GM04503 (cell line): ENCODE results near the gene INO80C.
"Not testable (repeated sequence)": the region's sequence is repeated elsewhere in the genome, so short reads cannot be mapped to it uniquely, and the experiment has no call there.

ENCODE experiments used
- DNase-seq: peaks from one replicate; pipeline ENCODE4 v3.0.0-alpha.2; 2012; ENCODE audit warnings: low read depth

INO80C gene

DNA sequence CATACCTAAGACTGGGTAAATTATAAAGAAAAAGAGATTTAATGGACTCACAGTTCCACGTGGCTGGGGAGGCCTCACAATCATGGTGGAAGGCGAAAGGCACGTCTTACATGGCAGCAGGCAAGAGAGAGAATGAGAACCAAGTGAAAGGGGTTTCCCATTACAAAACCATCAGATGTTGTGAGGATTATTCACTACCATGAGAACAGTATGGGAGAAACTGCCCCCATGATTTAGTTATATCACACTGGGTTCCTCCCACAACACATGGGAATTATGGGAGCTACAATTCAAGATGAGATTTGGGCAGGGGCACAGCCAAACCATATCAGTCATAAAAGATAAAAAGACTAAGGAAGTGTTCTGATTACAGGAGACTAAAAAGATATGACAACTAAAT is 8.5 kb downstream of the INO80C start:
- DNase-seq, result not testable (repeated sequence)

DNA sequence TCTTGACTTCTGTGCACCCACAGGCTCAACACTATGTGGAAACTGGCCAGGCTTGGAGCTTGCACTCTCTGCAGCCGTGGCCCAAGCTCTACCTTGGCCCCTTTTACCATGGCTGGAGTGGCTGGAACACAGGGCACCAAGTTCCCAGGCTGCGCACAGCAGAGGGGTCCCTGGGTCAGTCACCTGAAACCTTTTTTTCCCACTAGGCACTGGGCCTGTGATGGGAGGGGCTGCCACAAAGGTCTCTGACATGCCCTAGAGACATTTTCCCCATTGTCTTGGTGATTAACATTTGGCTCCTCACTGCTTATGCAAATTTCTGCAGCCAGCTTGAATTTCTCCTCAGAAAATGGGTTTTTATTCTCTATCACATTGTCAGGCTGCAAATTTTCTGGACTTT is 9.4 kb downstream of the INO80C start:
- DNase-seq, result not testable (repeated sequence)

DNA sequence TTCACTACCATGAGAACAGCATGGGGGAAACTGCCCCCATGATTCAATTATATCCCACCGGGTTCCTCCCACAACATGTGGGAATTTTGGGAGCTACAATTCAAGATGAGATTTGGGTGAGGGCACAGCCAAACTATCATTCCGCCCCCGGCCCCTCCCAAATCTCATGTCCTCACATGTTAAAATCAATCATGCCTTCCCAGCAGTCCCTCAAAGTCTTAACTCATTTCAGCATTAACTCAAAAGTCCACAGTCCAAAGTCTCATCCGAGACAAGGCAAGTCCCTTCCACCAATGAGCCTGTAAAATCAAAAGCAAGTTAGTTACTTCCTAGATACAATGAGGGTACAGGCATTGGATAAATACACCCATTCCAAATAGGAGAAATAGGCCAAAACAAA is 10.2 kb downstream of the INO80C start:
- not testable (repeated sequence) for DNase-seq

DNA sequence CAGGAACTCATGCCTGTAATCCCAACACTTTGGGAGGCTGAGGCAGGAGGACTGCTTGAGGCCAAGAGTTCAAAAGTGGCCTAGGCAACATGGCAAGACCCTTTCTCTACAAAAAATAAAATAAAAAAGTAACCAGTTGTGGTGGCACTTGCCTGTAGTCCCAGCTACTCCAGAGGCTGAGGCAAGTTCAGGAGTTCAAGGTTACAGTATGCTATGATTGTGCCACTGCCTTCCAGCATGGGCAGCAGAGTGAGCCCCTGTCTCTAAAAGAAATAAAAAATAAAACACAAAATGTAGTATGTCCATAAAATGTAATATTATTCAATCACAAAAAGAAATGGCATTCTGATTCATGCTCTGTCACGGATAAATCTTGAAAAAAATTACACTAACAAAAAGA is 11.9 kb downstream of the INO80C start:
- no peak for DNase-seq

DNA sequence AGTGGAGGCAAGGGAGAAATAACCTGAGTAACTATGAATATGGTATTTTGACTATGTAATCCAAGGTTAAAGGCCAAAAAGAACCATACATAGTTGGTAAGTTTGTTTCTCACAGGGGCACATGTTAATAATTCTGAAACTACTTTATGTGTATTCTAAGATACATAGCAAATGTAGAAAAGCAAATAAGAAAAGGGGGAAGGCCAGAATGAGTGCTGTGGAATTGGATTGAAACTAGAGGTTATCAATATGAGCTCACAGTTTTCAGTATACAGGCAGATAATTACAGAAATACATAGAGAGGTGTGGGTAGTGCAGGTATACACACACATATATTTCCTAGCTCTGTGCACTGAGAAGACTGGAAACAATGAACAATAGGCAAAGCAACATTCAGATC is 13.7 kb downstream of the INO80C start:
- no peak for DNase-seq

DNA sequence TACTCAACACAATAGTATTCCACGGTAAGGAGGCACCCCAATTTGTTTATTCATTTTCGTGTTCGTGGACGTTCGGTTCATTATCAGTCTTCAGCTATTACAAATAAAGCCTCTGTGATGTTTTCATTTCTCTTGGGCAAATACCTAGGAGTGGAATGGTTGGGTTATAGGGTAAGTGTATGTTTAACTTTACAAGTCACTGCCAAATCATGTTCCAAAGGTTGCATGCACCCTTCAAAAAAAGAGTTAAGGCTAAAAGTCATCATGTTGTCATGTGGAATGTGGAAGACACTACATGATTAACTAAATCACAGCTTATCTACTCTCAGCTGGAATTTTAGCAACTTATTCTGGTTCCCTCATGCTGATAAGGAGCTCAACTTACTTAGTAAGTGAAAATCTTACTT is 15.8 kb downstream of the INO80C start:
- DNase-seq, result no peak

DNA sequence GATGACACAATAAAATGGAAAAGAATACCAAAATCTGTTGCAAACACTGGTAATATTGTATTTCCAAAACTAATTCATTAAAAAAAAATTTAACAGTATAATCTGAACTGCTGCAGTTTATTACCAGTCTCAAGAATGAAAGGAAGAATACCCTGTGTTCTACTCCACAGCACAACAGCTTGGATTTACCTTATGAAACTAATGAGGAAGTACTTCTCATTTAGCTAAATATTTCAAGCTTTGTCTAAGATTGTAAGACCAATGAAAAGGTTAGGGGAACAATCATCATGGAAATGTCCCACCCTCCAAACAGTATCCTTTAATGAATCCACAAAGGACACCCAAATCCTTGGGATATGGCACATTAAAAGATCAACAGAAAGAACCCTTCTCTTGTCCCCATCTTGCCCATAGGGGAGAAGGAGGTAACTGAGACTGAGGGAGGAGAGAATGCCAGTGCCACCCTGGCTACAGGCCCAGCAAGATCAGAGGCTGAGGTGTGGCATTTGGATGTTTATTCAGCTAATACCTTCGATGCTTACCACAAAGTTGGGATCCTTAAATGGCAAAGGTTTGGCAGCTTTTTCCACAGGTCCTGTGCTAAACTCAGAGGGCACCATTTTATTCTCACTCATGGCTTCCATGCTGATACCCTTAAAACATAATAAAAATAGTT is 17.7 kb downstream of the INO80C start:
- no peak for DNase-seq

DNA sequence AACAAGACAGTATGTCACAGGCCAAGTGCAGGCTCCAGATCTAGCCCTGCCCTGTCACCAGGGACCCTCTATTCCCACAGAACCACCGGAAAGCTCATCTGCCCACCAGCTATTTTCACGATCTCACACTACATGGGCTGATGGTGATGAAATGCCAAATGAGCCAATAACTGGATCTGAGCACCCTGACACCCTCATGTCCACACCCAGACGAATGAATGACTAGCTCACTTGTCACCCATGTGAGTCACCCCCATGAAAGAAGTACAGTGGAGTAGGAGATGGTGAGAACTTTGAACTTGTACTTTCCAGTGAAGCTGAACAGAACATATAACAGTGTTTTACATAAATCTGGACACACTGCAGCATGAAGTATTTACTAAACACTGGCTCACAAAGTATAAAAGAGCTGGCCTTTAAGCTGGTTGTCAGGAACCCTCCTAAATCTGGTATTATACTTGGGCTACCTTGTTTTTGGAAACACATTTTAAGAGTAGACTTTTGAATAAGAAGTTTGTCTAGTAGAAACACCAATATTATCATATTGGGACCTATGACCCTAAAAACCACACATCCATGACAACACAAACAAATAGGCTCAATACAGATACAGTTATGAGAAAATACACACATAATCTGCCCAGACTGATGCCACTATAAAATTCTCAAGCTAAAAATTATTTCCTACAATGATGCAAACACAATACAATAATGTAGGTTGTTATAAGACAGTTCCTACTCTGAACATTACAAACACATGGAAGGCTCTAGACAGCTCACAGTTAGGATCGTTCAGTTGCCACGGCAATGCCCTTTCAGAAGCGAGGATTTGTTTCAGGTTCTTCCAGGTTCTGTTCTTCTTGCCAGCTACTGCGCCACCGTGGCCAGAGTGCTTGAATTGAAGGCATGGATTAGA is 19.0 kb downstream of the INO80C start:
- DNase-seq, result peak; percentile 62

DNA sequence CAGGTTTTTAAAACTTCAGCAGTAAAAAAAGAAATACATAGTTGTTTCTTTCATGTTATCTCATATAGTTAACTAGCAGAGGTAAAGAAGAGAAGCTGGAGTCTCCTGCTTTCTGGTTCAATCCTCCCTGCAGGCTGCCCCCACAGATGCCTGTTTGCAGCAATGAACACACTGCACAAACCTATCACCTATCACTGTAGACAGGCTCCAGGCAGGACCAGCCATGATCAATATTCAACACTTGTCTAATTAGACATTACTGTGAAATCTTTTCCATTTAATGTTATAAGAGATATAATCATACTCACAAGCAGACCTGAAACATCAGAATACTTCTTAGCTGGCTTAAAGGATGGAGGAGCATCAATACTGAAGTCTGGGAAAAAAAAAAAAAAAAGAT is 19.8 kb downstream of the INO80C start:
- no peak for DNase-seq

DNA sequence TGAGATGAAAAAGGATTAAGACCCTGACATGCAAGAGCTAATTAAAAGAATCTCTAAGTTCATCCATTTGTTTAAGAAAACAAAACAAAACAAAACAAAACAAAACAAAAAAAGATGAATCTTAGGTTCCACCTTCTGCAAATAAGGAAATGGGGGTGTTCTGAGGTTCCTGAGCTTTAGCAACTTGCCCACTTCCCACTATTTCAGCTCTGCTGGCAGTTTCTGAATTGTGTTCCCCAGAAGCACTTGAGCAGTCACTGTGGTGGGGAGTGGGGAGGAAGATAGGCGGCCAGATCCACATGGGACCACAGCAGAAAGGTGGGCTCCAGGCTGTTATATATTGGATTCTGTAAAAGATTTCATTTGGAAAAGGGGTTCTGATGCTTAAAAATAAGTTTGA is 20.3 kb downstream of the INO80C start:
- DNase-seq, result no peak

DNA sequence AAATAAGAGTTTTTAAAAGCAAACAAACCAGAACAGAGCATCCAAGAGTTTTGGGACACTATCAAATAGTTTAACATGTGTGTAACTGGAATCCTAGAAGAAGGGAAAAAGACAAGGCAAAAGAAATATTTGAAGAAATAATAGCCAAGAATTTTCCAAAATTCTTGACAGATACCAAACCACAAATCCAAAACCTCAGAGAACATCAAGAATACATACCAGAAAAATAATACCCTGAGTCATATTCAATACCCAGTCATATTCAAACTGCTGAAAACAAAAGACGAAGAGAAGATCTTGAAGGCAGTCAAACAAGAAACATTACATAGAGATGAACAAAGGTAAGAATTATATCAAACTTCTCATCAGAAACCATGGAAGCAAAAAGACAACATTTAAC is 22.9 kb downstream of the INO80C start:
- DNase-seq, result no peak

DNA sequence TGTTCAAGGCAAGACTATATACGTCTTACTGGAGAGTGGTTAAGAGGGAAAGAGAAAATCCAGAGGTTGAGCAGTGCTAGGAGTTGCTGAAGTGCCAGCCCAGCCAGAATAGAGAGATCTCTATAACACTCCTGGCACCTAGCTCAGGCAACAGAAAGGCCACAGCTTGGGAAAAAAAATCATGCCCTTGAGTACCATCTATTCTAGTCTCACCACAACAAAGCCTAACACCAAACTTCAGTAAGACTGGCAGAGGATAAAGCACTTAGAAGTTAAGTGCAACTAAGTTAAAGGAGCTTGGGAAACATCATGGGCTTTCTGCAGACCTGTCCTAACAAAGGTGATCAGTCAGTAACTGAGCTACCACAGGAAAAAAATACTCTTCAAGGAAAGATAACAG is 24.2 kb downstream of the INO80C start:
- DNase-seq, result no peak

DNA sequence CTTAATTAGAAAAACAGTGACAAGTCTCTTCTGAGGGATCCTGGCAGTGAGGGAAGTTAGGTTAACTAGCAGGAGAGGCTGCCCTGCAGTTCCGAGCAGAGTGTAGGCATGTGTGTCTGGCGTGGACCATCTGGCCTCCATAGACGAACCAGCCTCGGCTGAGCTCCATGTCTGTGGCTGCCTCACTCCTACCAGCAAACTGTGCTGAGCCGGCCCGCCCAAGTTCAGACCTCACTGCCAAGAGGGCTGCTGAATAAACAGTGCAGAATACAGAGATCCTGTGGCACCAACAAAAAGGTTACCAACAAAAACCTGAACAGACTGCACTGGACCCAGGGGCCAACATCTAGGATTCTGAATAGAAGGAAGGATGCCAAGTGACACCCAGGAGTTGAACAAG is 27.3 kb downstream of the INO80C start:
- no peak for DNase-seq

DNA sequence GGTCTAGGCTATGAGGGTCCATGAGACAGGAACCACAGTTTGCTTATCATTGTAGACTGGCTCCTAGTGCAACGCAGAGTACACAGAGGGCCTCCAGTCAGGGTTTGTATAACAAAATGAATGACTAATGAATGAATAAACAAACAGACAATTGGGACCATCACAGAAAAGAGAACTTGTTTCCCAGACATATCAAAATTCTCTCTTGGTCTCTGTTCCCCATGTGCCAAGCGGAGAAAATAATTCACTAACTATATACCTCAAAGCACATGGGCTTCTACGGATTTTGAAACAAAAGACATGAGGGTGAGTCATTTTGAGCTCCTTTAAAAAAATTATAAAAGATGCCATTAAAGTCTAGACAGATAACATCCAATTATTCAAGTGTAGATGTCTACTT is 28.0 kb downstream of the INO80C start:
- no peak for DNase-seq

DNA sequence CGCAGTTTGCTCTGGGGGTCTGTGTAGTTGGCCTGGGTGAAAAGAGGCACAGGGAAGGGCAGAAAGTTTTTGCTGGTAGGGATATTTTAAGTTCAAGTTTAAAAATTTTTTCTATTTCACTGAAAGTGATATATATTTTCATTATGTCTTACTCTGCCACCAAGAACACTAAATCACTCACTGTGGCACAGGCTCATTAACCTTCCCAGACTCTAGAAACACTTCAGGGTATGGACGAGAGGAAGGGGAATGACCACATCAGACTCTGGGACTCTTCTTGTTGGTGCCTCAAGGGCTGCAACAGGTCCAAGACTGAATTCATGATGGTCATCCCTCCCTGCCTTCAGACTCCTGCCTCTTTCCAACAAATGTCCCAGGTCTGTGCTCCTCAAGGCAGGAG is 29.0 kb downstream of the INO80C start:
- DNase-seq, result no peak

DNA sequence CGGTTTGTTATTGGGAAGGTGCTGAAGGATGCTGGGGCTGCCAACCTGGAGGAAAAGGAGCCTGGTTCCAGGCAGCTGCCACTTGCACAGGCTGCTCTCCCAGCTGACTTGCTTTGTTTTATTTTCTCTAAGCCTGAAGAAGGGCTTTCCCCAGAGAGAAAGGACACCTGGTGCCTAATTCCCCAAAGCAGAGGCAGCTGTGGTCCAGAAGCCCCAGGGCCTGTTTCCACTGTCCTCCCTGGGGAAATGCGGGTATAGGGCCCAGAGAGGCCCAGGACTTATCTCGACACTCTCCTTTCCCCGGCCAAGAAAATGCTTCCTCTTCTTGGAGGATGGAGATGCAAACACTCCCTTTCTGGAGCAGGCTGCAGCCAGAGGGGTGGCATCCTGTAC is 30.1 kb downstream of the INO80C start:
- no peak for DNase-seq

DNA sequence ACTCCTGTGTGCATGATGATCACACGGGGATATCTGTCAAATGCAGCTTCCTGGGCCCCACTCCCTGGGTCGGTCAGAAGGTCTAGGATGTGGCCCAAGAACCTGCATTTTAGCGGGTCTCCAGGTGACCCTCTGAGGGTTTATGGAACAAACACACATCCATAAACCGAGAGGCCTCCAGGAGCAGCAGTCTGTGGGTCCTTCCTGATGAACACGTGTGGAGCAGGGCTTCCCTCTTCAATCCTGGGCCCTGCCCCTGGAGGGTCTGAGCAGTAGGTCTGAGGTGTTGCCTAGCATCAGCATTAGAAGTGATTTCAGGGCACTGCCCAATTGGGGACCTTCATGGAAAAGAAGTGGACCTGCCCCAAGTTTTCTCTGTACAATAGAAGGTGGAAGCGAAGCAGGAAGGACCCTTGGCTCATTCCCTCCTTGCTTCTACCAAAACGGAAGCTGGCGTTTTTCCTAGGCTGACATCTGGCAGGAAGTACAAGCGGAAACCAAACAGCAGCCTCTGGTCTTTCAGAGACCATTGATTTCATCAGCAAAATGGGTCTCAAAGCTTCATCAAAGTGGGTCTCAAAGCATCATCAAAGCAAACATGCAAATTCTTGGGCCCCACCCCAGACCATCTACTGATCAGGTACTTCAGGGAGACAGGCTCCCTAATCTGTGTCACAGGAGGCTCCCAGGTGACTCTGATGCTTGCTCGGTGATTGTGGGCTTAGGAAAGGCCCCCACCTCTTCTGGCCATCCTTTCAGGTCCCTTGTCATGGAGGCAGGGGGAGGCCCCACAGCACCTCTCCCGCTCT is 30.7 kb downstream of the INO80C start:
- DNase-seq, result no peak

DNA sequence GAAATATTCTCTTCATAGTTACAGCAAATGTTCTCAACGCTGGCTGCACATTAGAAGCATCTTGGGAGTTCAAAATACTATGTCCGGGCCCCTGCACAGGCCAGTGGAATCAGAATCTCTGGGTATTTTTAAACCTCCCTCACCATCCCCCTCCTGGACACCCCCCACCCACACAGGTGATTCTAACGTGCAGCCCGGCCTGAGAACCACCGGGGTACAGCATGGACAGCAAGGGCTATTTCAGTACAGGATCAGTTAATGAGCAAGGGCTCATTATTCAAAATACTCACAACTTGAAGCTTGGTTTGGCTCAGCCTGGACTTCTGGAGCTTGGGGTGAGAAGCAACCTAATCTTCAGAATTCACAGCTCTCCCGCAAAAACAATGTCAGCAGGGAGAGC is 31.4 kb downstream of the INO80C start:
- no peak for DNase-seq

DNA sequence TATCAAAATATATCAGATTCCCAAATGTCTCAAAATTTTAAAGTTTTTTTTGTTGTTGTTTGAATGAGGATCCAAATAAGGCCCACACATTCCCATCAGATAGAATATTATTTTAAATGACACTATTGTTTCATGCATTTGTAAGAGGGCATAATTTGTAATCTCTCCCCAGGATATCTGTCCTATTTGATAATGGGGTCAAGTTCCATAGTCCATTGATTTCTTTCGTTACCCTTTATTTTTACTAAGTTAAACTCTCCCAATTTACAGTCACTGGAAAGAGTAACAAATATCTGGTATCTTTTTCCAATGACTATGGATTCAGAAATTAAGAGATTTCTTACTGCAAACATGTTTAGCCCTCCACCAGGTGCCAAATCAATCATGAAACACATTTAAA is 32.4 kb downstream of the INO80C start:
- DNase-seq, result no peak

DNA sequence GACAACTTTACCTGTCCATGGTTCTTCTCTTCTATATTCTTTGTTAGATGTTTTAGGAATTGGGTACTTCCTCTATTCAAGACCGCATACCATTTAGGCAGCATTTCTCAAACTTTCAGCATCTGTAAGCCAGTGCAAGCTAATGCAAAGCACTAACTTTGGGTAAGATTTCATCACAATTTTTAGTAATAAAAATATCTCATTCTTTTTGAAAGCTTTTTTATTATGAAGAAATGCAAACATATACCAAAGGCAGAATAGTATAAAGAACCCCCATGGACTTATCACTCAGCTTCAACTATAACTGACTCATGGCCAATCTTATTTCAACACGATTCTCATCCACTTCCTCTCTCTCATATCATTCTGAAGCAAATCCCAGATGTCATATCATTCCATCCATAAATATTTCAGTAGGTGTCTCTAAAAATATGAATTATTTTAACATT is 32.9 kb downstream of the INO80C start:
- DNase-seq, result no peak

DNA sequence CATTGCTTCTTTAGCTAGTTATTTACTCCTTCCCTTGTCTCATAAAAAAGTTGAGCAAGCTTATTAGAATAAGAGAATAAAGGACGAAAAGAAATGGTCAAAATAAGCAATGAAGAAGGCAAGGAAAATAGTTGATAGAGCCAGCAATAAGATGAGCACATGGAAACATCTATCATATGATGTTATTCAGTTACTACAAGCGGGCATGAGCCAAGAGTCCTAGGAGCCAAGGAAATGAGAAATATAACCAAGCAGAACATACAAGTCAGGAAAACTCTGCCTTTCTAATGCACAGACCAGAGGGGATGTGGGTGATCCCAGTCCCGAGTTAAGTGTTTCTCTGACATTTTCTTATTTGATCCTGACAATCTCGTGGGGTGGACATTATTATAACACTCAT is 33.9 kb downstream of the INO80C start:
- no peak for DNase-seq

DNA sequence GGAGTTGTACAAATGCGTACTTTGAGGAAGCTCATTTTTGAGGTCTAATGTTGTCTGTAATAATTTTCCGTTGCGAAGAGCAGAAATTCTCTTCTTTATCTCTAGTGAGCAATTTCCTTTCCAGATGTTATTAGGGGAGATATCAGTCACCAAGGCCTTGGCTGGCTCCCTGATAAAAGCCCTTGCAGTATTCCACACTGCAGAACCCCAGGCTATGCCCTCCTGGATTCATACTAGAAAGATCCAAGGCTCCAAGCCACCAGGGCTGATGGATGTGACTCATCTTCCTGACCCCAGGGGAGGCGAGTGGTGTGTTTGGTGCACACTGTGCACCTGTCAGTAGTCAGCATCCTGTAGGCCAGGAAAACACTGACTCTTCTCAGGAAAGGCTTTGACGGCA is 34.7 kb downstream of the INO80C start:
- no peak for DNase-seq

DNA sequence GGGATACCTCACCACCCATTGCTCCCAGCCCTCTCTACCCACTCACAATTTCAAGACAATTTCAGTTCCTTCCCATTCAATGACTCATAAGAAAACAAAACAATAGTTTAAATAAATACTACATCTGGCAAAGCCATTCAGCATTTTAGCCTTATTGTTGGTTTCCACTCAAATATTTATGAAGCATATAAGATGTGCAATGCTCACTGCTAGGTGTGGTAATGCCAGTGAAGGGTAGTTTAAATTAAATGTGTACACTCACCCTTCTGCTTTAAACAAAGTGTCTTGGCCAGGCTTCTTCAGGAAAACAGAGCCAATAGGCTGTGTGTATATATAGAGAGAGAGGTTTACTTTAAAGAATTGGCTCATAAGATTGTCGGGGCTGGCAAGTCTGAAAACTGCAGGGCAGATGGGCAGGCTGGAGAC is 37.0 kb downstream of the INO80C start:
- DNase-seq, result no peak
